MM.1S (cell line): ENCODE results near the gene LIX1.

Source experiments
- EZH2 ChIP-seq: fragments of 300-600 bp; sonication (generic); optimal IDR thresholded peaks from 2 replicates; pipeline ENCODE3; 2017; ENCODE audit warnings: low read depth, mild to moderate bottlenecking, antibody characterized with exemption, low read length, mixed read lengths
- EZH2phosphoT487 ChIP-seq: fragments of 300-600 bp; sonication (generic); IDR thresholded peaks from 2 replicates; pipeline ENCODE4 v1.6.1; 2018; ENCODE audit warnings: antibody characterized with exemption, low read length
- TF ChIP-seq, protein P1 (sequence below): fragments of 300-600 bp; sonication (generic); IDR thresholded peaks from 2 replicates; pipeline ENCODE4 v1.5.1; 2016; ENCODE audit warnings: antibody characterized with exemption, low read length, mixed read lengths

DNA sequence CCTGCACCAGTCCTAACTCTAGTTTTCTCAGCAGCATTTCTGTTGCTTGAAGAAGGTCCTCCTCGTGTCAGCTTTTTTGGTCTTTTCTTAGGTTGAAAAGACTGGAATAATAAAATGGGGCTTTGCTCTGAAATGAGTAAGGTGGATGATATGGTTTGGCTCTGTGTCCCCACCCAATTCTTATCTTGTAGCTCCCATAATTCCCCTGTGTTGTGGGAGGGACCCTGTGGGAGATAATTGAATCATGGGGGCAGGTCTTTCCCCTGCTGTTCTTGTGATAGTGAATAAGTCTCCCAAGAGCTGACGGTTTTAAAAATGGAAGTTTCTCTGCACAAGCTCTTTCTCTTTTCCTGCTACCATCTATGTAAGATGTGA lies 53.6 kb downstream of the LIX1 start:
- TF ChIP-seq, protein P1, sequence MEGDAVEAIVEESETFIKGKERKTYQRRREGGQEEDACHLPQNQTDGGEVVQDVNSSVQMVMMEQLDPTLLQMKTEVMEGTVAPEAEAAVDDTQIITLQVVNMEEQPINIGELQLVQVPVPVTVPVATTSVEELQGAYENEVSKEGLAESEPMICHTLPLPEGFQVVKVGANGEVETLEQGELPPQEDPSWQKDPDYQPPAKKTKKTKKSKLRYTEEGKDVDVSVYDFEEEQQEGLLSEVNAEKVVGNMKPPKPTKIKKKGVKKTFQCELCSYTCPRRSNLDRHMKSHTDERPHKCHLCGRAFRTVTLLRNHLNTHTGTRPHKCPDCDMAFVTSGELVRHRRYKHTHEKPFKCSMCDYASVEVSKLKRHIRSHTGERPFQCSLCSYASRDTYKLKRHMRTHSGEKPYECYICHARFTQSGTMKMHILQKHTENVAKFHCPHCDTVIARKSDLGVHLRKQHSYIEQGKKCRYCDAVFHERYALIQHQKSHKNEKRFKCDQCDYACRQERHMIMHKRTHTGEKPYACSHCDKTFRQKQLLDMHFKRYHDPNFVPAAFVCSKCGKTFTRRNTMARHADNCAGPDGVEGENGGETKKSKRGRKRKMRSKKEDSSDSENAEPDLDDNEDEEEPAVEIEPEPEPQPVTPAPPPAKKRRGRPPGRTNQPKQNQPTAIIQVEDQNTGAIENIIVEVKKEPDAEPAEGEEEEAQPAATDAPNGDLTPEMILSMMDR = no peak
- TF ChIP-seq EZH2phosphoT487 (no peak), EZH2 (no peak)
